RWPE1 (cell line): ENCODE results near the gene COL8A2.

Experiments used
- CTCF ChIA-PET: fragments of 350-600 bp; sonication (Branson Sonifier 250); formaldehyde crosslinking; extraction: SDS; loops from one replicate; lab custom pipeline; 2021; lab: Yijun Ruan, JAX
- POLR2A ChIA-PET: fragments of 400-600 bp; formaldehyde crosslinking; extraction: SDS; loops from one replicate; lab custom pipeline; 2020; ENCODE audit warnings: antibody characterized with exemption; ENCODE audit not compliant: low non-redundant PET; lab: Yijun Ruan, JAX
- DNase-seq: peaks from one replicate; pipeline ENCODE4 v3.0.0; 2012; ENCODE audit warnings: low spot score
- H3K27ac ChIP-seq: fragments of 450-650 bp; 2 replicates; pipeline ENCODE4 v1.5.1; 2017
- CTCF ChIP-seq: fragments of 450-650 bp; conservative IDR thresholded peaks from 2 replicates; pipeline ENCODE4 v1.5.1; 2017; ENCODE audit warnings: low read depth, mild to moderate bottlenecking

Gene COL8A2

GRCh38 chr1:36100376-36100775 is 24.6 kb downstream of the COL8A2 start:
- no peak for TF ChIP-seq CTCF
- ChIA-PET CTCF (interaction anchor here (0.6 to 2.1 kb wide), 8 partner anchors 8 to 199 kb away, joined by 3 to 11 read pairs (median 4); partner anchors contain the start of gene TRAPPC3), POLR2A (interaction anchor here (0.6 kb wide), 1 partner anchor 8 kb away, joined by 9 read pairs; no protein-coding TSS in a partner anchor)
- peak overlapping the region; percentile 38; the same call in 1 of the 2 replicates for H3K27ac ChIP-seq
- DNase-seq: no peak

- POLR2A ChIA-PET: no interaction called here
- DNase-seq: peak; percentile 76
These were observed 25.2 kb downstream of the COL8A2 start for GRCh38 chr1:36099681-36100341.

GRCh38 chr1:36098650-36099365 is 26.2 kb downstream of the COL8A2 start:
- no peak for TF ChIP-seq CTCF
- CTCF ChIA-PET: interaction anchor here (0.6 to 0.7 kb wide), 3 partner anchors 89 to 269 kb away, joined by 3 read pairs; no protein-coding TSS in a partner anchor
- peak overlapping the region; percentile 38 for H3K27ac ChIP-seq

More at GRCh38 chr1:36099681-36100341, 25.2 kb downstream of the COL8A2 start:
- peak overlapping the region; percentile 38 for H3K27ac ChIP-seq
- peak; percentile 86 for TF ChIP-seq CTCF
- CTCF ChIA-PET: interaction anchor here (0.6 to 2.1 kb wide), 8 partner anchors 16 to 200 kb away, joined by 3 to 11 read pairs (median 4); partner anchors contain the start of gene TRAPPC3

GRCh38 chr1:36097693-36098585 is 27.1 kb downstream of the COL8A2 start:
- POLR2A ChIA-PET: interaction anchor here (0.9 kb wide), 1 partner anchor 53 kb away, joined by 3 read pairs; no protein-coding TSS in a partner anchor
- no peak for DNase-seq
- H3K27ac ChIP-seq: 0 out of 2 replicates have a peak overlapping the region, but pooled peaks have one; percentile 15

More at GRCh38 chr1:36098650-36099365, 26.2 kb downstream of the COL8A2 start:
- DNase-seq: no peak
- POLR2A ChIA-PET: no interaction called here

More at GRCh38 chr1:36097693-36098585, 27.1 kb downstream of the COL8A2 start:
- CTCF ChIA-PET: interaction anchor here (0.6 to 1.4 kb wide), 6 partner anchors 9 to 270 kb away, joined by 3 to 7 read pairs (median 3); no protein-coding TSS in a partner anchor
- TF ChIP-seq CTCF: no peak
